GM19193 (cell line): ENCODE measurements around the gene BTBD7.

Source experiments
- POLR2A ChIP-seq: IDR thresholded peaks from 4 replicates; pipeline ENCODE4 v1.6.1; 2011; ENCODE audit not compliant: insufficient read depth, insufficient read length; ENCODE audit errors: extremely low read depth

BTBD7 gene

DNA sequence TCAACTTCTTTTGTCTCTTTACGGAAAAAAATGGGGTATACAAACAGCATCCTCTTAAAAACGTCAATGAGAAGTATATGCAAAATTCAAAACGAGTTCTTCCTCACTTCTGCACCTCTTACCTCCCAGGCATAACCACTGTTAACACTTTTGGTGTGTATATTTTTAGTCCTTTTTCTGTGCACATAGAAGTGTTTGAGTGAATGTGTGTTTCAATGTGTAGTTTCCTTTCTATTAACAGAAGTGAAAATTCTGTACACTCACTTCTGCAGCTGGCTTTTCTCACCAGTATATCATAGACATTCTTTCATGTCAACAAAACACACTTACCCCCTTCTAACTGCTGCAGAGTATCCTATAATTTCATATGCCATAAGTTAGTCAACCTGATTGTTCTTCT, 120.4 kb downstream of the BTBD7 start:
- no peak for TF ChIP-seq POLR2A

DNA sequence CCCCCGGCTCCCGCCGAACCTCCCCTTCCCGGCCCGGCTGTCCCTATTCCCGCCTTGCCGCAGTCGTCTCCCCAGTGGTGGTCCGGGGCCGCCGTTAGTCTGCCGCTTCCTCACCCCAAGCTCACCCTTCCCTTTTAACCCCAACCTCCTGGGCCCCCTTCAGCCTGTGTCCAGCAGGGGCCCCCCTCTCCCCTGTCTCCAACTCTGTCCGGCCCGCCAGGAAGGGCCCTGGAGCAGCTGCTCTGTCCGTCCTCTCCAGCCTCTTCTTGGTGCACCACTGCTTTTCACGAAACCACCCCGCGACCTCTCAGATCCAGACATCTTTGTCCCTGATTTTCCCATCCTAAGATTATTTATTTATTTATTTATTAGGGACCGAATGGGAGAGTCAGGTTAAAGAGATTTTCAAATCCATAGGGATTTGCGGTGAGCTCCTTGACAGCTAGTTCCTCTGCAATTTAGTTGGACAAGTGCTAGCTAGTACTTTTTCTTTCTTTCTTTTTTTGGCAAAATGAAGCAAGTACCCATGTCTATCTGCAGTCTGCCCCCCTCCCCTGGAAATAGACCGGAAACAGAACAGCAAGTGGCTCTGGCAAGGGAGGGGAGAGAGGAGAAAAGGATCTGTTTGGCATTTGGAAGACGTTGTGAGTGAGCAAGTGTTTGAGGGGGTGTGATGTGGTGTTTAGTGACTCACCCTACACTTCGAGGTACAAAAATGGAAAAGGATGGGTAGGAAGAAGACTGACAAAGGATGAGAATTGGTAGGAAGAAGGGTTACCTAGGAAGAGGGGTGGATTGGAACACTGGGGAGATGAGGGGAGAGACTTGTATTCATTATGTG, 125.1 kb downstream of the BTBD7 start:
- TF ChIP-seq POLR2A, result no peak

DNA sequence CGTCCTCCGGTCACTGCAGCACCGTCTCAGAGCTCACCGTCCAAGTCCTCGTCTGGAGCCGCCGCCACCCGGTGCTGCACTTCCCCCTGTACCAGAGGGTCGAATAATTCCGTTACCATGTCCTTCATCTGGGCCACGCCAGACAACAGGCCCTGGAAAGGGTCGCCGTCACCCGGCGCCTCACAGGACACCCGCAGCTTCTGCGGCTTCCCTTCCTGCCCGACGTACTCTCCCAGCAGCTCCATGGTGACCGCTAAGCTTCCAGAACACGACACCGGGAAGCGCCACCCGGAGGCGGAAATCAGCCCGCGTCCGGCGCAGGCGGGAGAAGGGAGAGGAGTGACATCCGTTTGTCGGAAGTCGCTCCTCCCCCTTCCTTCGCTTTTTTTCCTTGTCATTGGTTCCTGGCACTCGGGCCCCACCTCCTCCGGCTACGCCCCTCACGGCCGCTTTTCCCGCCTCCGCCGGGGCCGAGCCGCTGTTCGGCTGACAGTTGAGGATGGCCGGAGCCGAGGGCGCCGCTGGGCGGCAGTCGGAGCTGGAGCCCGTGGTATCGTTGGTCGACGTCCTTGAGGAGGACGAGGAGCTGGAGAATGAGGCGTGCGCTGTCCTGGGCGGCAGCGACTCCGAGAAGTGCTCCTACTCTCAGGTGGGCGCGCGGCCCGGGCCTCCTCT, 125.9 kb downstream of the BTBD7 start, which contains the start of the genes GON7 and UBR7:
Gene GON7 (minus strand): TSS at position 273 of the 675 bp plus-strand sequence. CDS start 28 bp downstream, at position 245.
Gene UBR7 (plus strand): TSS at position 464 of the 675 bp plus-strand sequence. CDS start 36 bp downstream, at position 500.
- peak; percentile 90 for TF ChIP-seq POLR2A

DNA sequence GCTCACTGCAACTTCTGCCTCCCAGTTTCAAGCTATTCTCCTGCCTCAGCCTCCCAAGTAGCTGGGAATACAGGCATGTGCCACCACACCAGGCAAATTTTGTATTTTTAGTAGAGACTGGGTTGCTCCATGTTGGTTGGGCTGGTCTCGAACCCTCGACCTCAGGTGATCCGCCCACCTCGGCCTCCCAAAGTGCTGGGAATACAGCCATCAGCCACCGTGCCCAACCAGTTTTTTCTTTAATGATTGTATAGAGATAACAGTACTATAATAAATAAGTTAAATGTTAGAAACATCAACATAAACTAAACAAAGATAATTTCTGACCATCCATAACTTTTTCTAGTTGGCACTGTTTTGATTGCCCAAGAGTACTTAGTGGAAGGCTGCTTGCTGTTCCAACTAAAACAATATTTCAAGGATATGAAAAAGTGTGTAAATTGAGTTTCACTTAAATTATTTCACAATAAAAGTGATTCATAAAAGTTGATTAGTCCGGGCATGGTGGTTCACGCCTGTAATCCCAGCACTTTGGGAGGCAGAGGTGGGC, 131.6 kb downstream of the BTBD7 start:
- TF ChIP-seq POLR2A, result no peak

DNA sequence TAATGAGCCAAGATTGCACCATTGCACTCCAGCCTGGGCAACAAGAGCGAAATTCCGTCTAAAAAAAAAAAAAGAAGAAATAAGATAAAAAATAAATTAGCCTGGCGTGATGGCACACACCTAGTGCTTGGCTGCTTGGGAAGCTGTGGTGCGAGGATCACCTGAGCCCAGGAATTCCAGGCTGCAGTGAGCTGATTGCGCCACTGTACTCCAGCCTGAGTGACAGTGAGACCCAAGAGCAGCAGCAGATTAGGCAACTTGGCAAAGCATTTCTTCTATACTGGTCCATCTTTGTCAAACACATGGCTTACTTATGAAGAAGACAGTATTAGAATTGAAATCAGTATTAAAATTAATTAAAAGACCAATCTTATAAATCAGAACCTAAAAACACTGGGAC, 132.3 kb downstream of the BTBD7 start:
- TF ChIP-seq POLR2A, result no peak

DNA sequence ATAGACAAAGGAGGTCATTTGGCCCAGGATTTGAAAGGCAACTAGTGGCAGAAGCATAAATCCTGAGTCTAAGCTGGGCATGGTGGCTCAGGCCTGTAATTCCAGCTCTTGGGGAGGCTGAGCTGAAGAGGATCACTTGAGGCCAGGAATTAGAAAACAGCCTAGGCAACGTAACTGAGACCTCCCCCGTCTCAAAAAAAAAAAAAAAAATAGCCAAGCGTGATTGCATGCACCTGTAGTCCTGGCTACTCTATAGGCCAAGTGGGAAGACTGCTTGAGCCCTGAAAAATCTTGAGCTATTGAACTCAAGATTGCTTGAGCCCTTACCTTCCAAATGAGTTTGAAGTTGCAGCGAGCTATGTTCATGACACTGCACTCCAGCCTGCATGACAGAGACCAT, 133.8 kb downstream of the BTBD7 start:
- no peak for TF ChIP-seq POLR2A

DNA sequence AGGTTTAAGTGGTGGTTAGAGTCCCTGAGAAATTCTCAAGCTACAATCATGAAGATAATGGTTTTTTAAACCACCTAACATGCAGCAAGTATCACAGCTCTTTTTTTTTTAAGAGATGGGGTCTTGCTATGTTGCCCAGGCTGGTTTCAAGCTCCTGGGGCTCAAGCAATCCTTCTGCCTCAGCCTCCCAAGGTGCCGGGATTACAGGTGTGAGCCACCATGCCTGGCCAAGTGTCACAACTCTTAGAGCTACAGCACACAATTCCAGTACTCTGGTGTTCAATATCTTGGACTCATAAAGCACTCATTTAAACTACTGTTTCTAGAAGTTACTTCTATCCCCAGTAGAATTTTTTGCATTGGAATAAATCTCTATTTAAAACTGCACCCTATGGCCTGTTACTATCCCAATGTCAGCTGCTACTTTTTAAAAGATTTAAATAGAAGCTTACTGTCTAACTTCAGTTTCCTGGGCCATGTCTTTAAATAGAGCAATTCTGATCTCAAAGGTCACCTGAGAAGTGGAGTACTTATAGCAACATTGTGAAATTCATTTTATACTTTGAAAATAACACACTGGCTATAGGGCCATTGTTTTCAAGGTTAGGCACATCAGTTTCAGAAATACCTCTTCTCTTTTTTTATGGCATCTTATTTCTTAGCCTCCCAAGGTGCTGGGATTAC, 137.4 kb downstream of the BTBD7 start:
- TF ChIP-seq POLR2A, result no peak
